GM10266 (cell line): ENCODE data around the gene TANGO6.
A peak's percentile ranks its signal among the peaks of the same experiment; 100 is the strongest.

Experiments used
- DNase-seq: peaks from one replicate; pipeline ENCODE4 v3.0.0; 2012; ENCODE audit errors: extremely low spot score
- TF ChIP-seq, protein P1 (sequence below): IDR thresholded peaks from 2 replicates; pipeline ENCODE4 v1.5.1; 2012; ENCODE audit warnings: mild to moderate bottlenecking, low read depth; ENCODE audit not compliant: control insufficient read depth, insufficient read depth; ENCODE audit errors: missing control alignments

Gene TANGO6

GRCh38 chr16:68844211-68844564, 857 bp downstream of the TANGO6 start:
- TF ChIP-seq, protein P1, sequence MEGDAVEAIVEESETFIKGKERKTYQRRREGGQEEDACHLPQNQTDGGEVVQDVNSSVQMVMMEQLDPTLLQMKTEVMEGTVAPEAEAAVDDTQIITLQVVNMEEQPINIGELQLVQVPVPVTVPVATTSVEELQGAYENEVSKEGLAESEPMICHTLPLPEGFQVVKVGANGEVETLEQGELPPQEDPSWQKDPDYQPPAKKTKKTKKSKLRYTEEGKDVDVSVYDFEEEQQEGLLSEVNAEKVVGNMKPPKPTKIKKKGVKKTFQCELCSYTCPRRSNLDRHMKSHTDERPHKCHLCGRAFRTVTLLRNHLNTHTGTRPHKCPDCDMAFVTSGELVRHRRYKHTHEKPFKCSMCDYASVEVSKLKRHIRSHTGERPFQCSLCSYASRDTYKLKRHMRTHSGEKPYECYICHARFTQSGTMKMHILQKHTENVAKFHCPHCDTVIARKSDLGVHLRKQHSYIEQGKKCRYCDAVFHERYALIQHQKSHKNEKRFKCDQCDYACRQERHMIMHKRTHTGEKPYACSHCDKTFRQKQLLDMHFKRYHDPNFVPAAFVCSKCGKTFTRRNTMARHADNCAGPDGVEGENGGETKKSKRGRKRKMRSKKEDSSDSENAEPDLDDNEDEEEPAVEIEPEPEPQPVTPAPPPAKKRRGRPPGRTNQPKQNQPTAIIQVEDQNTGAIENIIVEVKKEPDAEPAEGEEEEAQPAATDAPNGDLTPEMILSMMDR: no peak

DNA sequence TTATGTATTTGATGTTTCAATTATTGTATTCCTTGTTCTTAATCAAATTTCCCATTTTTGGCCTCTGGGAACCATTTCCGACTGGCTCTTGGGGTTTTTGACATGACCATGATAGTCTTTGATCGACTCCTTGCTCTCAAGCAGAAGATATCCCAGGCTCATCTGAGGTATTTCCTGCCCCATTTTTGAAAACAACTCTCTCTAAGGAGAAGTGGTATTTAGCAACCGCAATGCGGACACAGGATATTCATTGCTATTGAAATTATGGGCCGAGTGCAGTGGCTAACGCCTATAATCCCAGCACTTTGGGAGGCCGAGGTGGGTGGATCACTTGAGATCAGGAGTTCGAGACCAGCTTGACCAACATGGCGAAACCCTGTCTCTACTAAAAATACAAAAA, 5.5 kb downstream of the TANGO6 start:
- DNase-seq: no peak
- TF ChIP-seq, protein P1: no peak

More at GRCh38 chr16:68844211-68844564, 857 bp downstream of the TANGO6 start:
- DNase-seq: peak; percentile 23

- TF ChIP-seq, protein P1: no peak
- no peak for DNase-seq
These were observed 7.2 kb downstream of the TANGO6 start for GRCh38 chr16:68850481-68850880.

DNA sequence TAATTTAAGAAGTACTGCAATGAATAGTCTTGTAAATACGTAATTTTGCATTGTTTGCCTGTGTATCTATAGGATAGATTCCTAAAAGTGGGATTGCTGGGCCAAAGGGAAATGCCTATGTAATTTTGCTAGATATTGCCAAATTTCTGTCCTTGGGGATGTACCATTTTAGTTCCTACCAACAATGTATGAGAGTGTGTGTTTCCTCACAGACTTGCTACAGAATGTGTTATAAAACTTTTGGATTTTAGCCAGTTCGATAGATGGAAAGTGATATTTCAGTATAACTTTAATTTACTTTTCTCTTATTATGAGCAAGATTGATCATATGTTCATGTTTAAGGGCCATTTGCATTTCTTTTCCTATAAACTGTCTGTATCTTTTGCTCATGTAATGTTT, 8.3 kb downstream of the TANGO6 start:
- DNase-seq: no peak
- TF ChIP-seq, protein P1: no peak

DNA sequence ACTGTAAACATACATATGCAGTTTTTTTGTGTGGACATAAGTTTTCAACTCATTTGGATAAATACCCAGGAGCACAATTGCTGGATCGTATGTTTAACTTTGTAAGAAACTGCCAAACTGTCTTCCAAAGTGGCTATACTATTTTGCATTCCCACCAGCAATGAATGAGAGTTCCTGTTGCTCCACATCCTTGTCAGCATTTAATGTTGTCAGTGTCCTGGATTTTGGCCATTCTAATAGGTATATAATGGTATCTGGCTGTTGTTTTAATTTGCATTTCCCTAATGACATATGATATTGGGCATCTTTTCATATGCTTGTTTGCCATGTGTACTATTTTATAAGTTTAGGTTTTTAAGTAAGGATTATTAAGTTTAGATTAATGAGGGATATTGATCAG, 14.1 kb downstream of the TANGO6 start:
- TF ChIP-seq, protein P1: no peak

DNA sequence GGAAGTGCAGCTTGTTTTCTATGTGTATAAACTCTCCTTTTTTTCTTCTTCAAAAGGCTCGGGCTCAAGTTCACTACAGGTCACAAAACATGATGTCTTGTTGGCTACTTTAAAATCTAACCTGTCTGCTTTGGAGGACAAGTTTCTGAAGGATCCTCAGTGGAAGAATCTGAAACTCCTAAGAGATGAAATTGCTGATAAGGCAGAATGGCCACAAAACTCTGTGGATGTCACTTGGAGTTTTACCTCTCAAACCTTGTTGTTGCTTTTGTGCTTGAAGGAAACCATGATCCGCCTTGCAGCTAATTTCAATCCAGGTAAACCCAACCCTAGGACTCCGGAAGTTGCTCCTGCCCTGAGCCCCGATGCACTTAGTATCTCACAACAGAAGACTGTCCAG, 16.5 kb downstream of the TANGO6 start:
- TF ChIP-seq, protein P1: no peak
- DNase-seq: no peak

More for the DNA sequence above, 14.1 kb downstream of the TANGO6 start:
- no peak for DNase-seq

GRCh38 chr16:68860978-68861892, 17.9 kb downstream of the TANGO6 start:
- TF ChIP-seq, protein P1: no peak
- DNase-seq: no peak
